Measurements from ENCODE around the gene KLHL15.

- TF ChIP-seq POLR2AphosphoS5 (IDR thresholded peaks at IDR 0.05; ENCODE audit: insufficient read depth, low read depth, low read length) (no peak), CTCF (IDR thresholded peaks at IDR 0.05; ENCODE audit: extremely low read depth in 1 of 2, insufficient read depth in 1 of 2, low read depth in 1 of 2, low read length in 2 of 2) (no peak), EZH2 (IDR thresholded peaks at IDR 0.05; ENCODE audit: borderline replicate concordance, low read depth, low read length, severe bottlenecking) (no peak), GATA2 (IDR thresholded peaks at IDR 0.05; ENCODE audit: insufficient read depth, insufficient read length, low read depth, low read length) (no peak)
These were observed 67.2 kb downstream of the KLHL15 start for GRCh38 chrX:23959781-23960180.
